ENCODE measurements around the gene UBE2E3. TPM values are rescaled to one million over a fixed set of nuclear protein-coding genes. Genes with fewer than 3 reads are reported as not detected.

UBE2E3 gene
- total RNA-seq, 4 donors from 2014 or later: 20.2 to 69.9 (median 65.4) TPM

DNA sequence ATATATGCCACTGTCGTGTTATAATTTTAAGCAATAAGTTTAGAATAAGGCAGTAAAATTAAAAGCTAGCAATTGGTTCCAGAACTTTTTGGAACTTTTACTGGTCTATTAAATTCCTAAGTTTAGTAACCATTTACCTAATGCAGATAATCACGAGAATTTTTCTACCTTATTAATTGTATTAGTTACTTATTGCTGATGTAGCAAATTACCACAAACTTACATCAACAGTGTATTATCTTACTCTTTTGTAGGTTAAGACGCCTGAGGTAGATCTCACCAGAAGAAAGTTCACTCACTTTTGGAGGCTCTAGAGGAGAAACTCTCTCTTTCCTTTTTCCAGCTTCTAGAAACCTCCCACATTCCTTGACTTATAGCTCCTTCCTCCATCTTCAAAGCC, 14.0 kb upstream of the UBE2E3 start:
- WGBS, 2 donors (ENCODE audit: low coverage in 1 of 2): 90 to 95% methylated on average over 3 of the region's 3 CpGs
- Histone ChIP-seq H3K9me3 (no peaks in the 10 kb centered on the region), H3K27me3 (no peaks in the 10 kb centered on the region), H3K4me1 (no peaks in the 10 kb centered on the region), H3K36me3 (no peaks in the 10 kb centered on the region), H3K4me3 (no peak overlapping the region), H3K27ac (no peak overlapping the region)
- in situ Hi-C loops (cut with MboI; ENCODE audit: low pct_ligation_motif_present in 1 of 4, low pct_unique_long_range_greater_than_20kb in 1 of 4, low sequenced_read_pairs in 3 of 4) (no loop called here), intact Hi-C loops (cut with DNase I; ENCODE audit: low total_unique reads) (no loop called here)
- TF ChIP-seq POLR2AphosphoS5 (IDR thresholded peaks at IDR 0.05) (no peak), EP300 (IDR thresholded peaks at IDR 0.05; ENCODE audit: low read depth) (no peak), POLR2A (IDR thresholded peaks at IDR 0.05) (no peak), CTCF (IDR thresholded peaks at IDR 0.05) (no peak)
- no peak for DNase-seq

GRCh38 chr2:180969124-180969523, 11.3 kb upstream of the UBE2E3 start:
- DNase-seq: no peak
- Histone ChIP-seq H3K9me3 (no peaks in the 10 kb centered on the region), H3K27me3 (no peaks in the 10 kb centered on the region), H3K36me3 (no peaks in the 10 kb centered on the region), H3K4me3 (no peak overlapping the region), H3K4me1 (no peaks in the 10 kb centered on the region), H3K27ac (no peak overlapping the region)
- intact Hi-C loops (cut with DNase I; ENCODE audit: low total_unique reads): no loop called here
- 30 to 50% methylated on average over 1 of the region's 1 CpG for WGBS, 2 donors (ENCODE audit: low coverage in 1 of 2)
- in situ Hi-C loops (cut with MboI; ENCODE audit: low pct_ligation_motif_present in 1 of 4, low pct_unique_long_range_greater_than_20kb in 1 of 4, low sequenced_read_pairs in 3 of 4): no loop called here
- TF ChIP-seq POLR2A (IDR thresholded peaks at IDR 0.05) (no peak), POLR2AphosphoS5 (IDR thresholded peaks at IDR 0.05) (no peak)

DNA sequence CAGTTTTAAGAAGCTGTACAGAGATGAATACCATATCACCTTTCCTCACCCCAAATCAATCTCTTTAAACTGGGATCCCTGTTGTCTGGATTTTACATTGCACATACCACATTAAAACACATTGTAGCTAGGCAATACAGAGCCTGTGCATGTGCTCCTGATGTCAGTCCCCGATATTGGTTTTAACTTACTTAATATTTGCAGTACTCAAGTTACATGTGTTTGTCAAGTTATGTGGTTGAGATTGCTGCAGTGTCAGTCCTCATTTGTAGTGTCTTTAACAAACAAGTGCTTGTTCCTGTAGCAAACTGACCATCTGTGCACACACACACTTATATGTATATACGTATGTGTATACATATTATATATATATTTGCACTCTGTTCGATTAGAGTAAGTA, 10.4 kb upstream of the UBE2E3 start:
- no peak overlapping the region for H3K27ac ChIP-seq

GRCh38 chr2:180971811-180972210, 8.6 kb upstream of the UBE2E3 start:
- no peak for TF ChIP-seq CTCF (IDR thresholded peaks at IDR 0.05)
- TF ChIP-seq EP300 (IDR thresholded peaks at IDR 0.05; ENCODE audit: low read depth): no peak
- no peak for TF ChIP-seq POLR2AphosphoS5 (IDR thresholded peaks at IDR 0.05)
- TF ChIP-seq POLR2A (IDR thresholded peaks at IDR 0.05): no peak
- no peak for DNase-seq
- Histone ChIP-seq H3K36me3 (no peaks in the 10 kb centered on the region), H3K9me3 (no peaks in the 10 kb centered on the region), H3K27ac (no peak overlapping the region), H3K4me1 (no peaks in the 10 kb centered on the region), H3K27me3 (no peaks in the 10 kb centered on the region), H3K4me3 (no peak overlapping the region)
- in situ Hi-C loops (cut with MboI; ENCODE audit: low pct_ligation_motif_present in 1 of 4, low pct_unique_long_range_greater_than_20kb in 1 of 4, low sequenced_read_pairs in 3 of 4): no loop called here
- intact Hi-C loops (cut with DNase I; ENCODE audit: low total_unique reads): loop anchor here (10.0 kb wide), 1 partner anchor 847 kb away; no protein-coding TSS in a partner anchor
- 94 to 100% methylated on average over 1 of the region's 1 CpG for whole genome bisulfite sequencing, 2 donors (ENCODE audit: low coverage in 1 of 2)

More for the DNA sequence above, 10.4 kb upstream of the UBE2E3 start:
- in situ Hi-C loops (cut with MboI; ENCODE audit: low pct_ligation_motif_present in 1 of 4, low pct_unique_long_range_greater_than_20kb in 1 of 4, low sequenced_read_pairs in 3 of 4) (no loop called here), intact Hi-C loops (cut with DNase I; ENCODE audit: low total_unique reads) (loop anchor here (10.0 kb wide), 1 partner anchor 845 kb away; no protein-coding TSS in a partner anchor)
- WGBS, 2 donors (ENCODE audit: low coverage in 1 of 2): 79 to 83% methylated on average over 3 of the region's 3 CpGs
- Histone ChIP-seq H3K4me1 (no peaks in the 10 kb centered on the region), H3K9me3 (no peaks in the 10 kb centered on the region), H3K4me3 (no peak overlapping the region), H3K36me3 (no peaks in the 10 kb centered on the region), H3K27me3 (no peaks in the 10 kb centered on the region)
- DNase-seq: no peak
- TF ChIP-seq POLR2A (IDR thresholded peaks at IDR 0.05) (no peak), POLR2AphosphoS5 (IDR thresholded peaks at IDR 0.05) (no peak), CTCF (IDR thresholded peaks at IDR 0.05) (no peak), EP300 (IDR thresholded peaks at IDR 0.05; ENCODE audit: low read depth) (no peak)

DNA sequence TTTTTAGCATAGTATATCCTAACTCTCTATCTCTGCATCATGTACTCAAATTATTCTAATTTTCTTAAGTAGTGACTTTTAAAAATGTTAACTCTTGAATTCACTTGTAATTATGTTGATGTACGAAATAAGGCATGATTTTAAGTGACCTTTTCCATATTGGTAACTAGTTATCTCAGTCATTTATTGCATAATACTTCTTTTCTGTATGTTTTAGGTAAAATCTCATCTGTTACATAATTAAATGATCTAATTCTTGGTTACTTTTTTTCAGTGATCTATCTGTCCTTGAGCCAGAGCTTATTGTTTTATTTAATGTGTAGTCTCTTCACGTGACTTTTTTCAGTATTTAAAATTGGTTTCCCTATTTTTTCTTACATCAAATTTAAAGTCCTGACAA, 4.8 kb upstream of the UBE2E3 start:
- in situ Hi-C loops (cut with MboI; ENCODE audit: low pct_ligation_motif_present in 1 of 4, low pct_unique_long_range_greater_than_20kb in 1 of 4, low sequenced_read_pairs in 3 of 4): no loop called here
- no peak overlapping the region for H3K4me3 ChIP-seq
- no peak for DNase-seq
- H3K27me3 ChIP-seq: no peaks in the 10 kb centered on the region
- no peaks in the 10 kb centered on the region for H3K9me3 ChIP-seq
- TF ChIP-seq EP300 (IDR thresholded peaks at IDR 0.05; ENCODE audit: low read depth): no peak
- no peak for TF ChIP-seq CTCF (IDR thresholded peaks at IDR 0.05)
- no peak for TF ChIP-seq POLR2AphosphoS5 (IDR thresholded peaks at IDR 0.05)
- TF ChIP-seq POLR2A (IDR thresholded peaks at IDR 0.05): no peak
- 87 to 88% methylated on average over 2 of the region's 2 CpGs for WGBS, 2 donors (ENCODE audit: low coverage in 1 of 2)
- no peaks in the 10 kb centered on the region for H3K36me3 ChIP-seq
- H3K4me1 ChIP-seq: peaks cover 0 to 8% (median 2%) of the 10 kb centered on the region in 4 donors
- H3K27ac ChIP-seq: no peak overlapping the region
- intact Hi-C loops (cut with DNase I; ENCODE audit: low total_unique reads): loop anchor here (10.0 kb wide), 1 partner anchor 851 kb away; no protein-coding TSS in a partner anchor
